H1 (cell line): ENCODE results near the gene AGBL1. TPM values are rescaled to one million over a fixed set of nuclear protein-coding genes. Genes with fewer than 3 reads are reported as not detected.

Experiments
- CHD2 ChIP-seq: IDR thresholded peaks from 2 replicates; pipeline ENCODE4 v1.6.1; 2012; ENCODE audit warnings: low read length, improper control_type of control experiment
- KDM4A ChIP-seq: IDR thresholded peaks from one replicate; pipeline ENCODE4 v1.7.1; 2012; ENCODE audit warnings: low read depth, mild to moderate bottlenecking, moderate library complexity, low read length, inconsistent platforms; ENCODE audit not compliant: severe bottlenecking
- SRF ChIP-seq: IDR thresholded peaks from 2 replicates; pipeline ENCODE4 v1.6.1; 2011; ENCODE audit warnings: mild to moderate bottlenecking, low read depth, low read length, moderate library complexity
- TAF1 ChIP-seq: IDR thresholded peaks from 2 replicates; pipeline ENCODE4 v1.6.1; 2011; ENCODE audit warnings: mild to moderate bottlenecking, low read depth, low read length
- ZNF274 ChIP-seq: IDR thresholded peaks from 2 replicates; pipeline ENCODE4 v1.7.0; 2012; ENCODE audit warnings: low read length, borderline replicate concordance; ENCODE audit errors: extremely low read depth
- polyA plus RNA-seq, 7 experiments: library from polyadenylated mRNA; depleted of rRNA in 3 of 7; stranded (reverse) in 5 of 7; unstranded in 2 of 7; fragments of >200 nt in 5 of 7; fragments of 200-250 nt in 2 of 7; gene quantifications; 1 replicate in 5 of 7; 2 replicates in 1 of 7; 4 replicates in 1 of 7; pipeline versions ENCODE4 v1.2.1 to v1.2.3, GENCODE V29; 2011 to 2013; ENCODE audit warnings: missing spikeins in 2 of 7, mixed read lengths in 2 of 7
- total RNA-seq: library from RNA; stranded (reverse); fragmentation: NEBNext Ultra II Directional; extraction: Animal tissue kit (Norgen Biotek cat#: 25700); gene quantifications from 2 replicates; pipeline ENCODE4 v1.2.1, GENCODE V29; 2021

AGBL1 gene
- total and polyA plus RNA-seq, 2 of the 8 experiments (the other 6 are each of a cell fraction or from before 2014, with no cell fraction given) = not detected

DNA sequence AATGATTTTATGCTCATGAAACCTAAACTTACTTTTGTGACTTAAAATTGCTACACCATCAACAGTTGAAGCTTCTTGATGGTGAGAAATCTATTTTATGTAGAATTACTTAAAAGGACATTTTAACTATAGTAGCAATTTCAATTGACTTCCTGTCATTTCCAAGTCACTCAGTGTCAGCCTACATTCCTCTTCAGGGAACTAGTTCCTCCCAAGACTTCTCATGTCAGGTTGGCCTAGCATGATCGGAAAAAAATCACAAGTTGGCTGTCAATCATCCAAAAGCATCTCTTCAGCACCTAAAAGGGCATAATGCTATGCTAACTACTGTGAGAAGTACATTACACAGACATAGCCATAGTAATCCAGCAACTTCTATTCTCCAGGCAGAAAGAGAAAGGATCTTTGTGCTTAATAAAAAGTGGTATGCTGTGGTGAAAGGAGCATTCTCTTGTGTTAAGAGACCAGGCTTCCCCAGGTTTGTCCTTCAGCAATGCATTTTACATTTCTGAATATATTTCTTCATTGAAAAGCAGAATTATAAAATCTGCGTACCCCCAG, 893.7 kb downstream of the AGBL1 start (continued):
- TF ChIP-seq KDM4A = no peak
- no peak for TF ChIP-seq SRF
- TF ChIP-seq TAF1 = no peak
- TF ChIP-seq ZNF274 = no peak
- no peak for TF ChIP-seq CHD2
